HepG2 (cell line): ENCODE data around the gene MAP4K3. TPM values are rescaled to one million over a fixed set of nuclear protein-coding genes. Genes with fewer than 3 reads are reported as not detected.

ENCODE experiments used
- ARNT2 ChIP-seq: sonication (generic); formaldehyde crosslinking; IDR thresholded peaks from 2 replicates; pipeline ENCODE4 v1.8.0; 2022; ENCODE audit warnings: mild to moderate bottlenecking, low read depth, missing genetic modification reagents, moderate library complexity
- EP300 ChIP-seq, 3 experiments: sonication (generic) in 1 of 3; formaldehyde crosslinking in 1 of 3; IDR thresholded peaks; 2 replicates each; pipeline versions ENCODE4 v1.5.1 to v1.6.1; 2011 to 2020; ENCODE audit warnings: low read depth in 2 of 3, low read length in 2 of 3, borderline replicate concordance in 1 of 3, improper control_type of control experiment in 1 of 3, mild to moderate bottlenecking in 1 of 3, missing genetic modification reagents in 1 of 3, moderate library complexity in 1 of 3
- MYC ChIP-seq: sonication (generic); formaldehyde crosslinking; IDR thresholded peaks from 2 replicates; pipeline ENCODE4 v1.9.0; 2021; ENCODE audit warnings: missing genetic modification reagents, borderline replicate concordance
- NFATC3 ChIP-seq: sonication (generic); formaldehyde crosslinking; IDR thresholded peaks from 2 replicates; pipeline ENCODE4 v1.5.1; 2020; ENCODE audit warnings: mild to moderate bottlenecking, missing genetic modification reagents
- SETDB1 ChIP-seq: sonication (generic); formaldehyde crosslinking; IDR thresholded peaks from 2 replicates; pipeline ENCODE4 v1.5.1; 2020; ENCODE audit warnings: missing genetic modification reagents, mild to moderate bottlenecking, borderline replicate concordance
- TBP ChIP-seq: sonication (generic); formaldehyde crosslinking; IDR thresholded peaks from 2 replicates; pipeline ENCODE4 v1.5.0; 2020; ENCODE audit warnings: missing genetic modification reagents
- ZFX ChIP-seq: sonication (generic); formaldehyde crosslinking; IDR thresholded peaks from 2 replicates; pipeline ENCODE4 v1.4.0; 2020; ENCODE audit warnings: mild to moderate bottlenecking, low read depth, missing genetic modification reagents, moderate library complexity
- ZNF256 ChIP-seq: sonication (generic); formaldehyde crosslinking; conservative IDR thresholded peaks from 2 replicates; pipeline ENCODE4 v1.4.0; 2020; ENCODE audit warnings: missing genetic modification reagents
- ZNF382 ChIP-seq: sonication (generic); formaldehyde crosslinking; IDR thresholded peaks from 2 replicates; pipeline ENCODE4 v1.5.0; 2020; ENCODE audit warnings: missing genetic modification reagents, mild to moderate bottlenecking, borderline replicate concordance
- ZNF577 ChIP-seq: sonication (generic); formaldehyde crosslinking; IDR thresholded peaks from 2 replicates; pipeline ENCODE4 v1.4.0; 2020; ENCODE audit warnings: mild to moderate bottlenecking, low read depth, missing genetic modification reagents, borderline replicate concordance
- ZNF816 ChIP-seq: sonication (generic); formaldehyde crosslinking; IDR thresholded peaks from 2 replicates; pipeline ENCODE4 v1.8.0; 2022; ENCODE audit warnings: missing genetic modification reagents, mild to moderate bottlenecking, borderline replicate concordance
- polyA plus RNA-seq, 8 experiments: library from polyadenylated mRNA; depleted of rRNA in 3 of 8; stranded (reverse) in 7 of 8; unstranded in 1 of 8; fragments of >200 nt; fragmentation: Illumina TruSeq in 4 of 8; extraction: Trizol in 4 of 8; gene quantifications; 2 replicates each; pipeline versions ENCODE4 v1.2.1 to v1.2.3, GENCODE V29; 2011 to 2016; ENCODE audit warnings: low read depth in 4 of 8, missing spikeins in 1 of 8, mixed read lengths in 1 of 8; ENCODE audit not compliant: insufficient read depth in 1 of 8
- total RNA-seq, 5 experiments: library from RNA; depleted of rRNA; stranded (reverse); fragments of >200 nt; fragmentation: Illumina TruSeq; extraction: Trizol; gene quantifications; 2 replicates each; pipeline ENCODE4 v1.2.3, GENCODE V29; 2016; ENCODE audit warnings: low read depth in 1 of 5
- TF ChIP-seq, protein P1 (sequence below): sonication (generic); formaldehyde crosslinking; IDR thresholded peaks from 2 replicates; pipeline ENCODE4 v1.5.0; 2020; ENCODE audit warnings: missing genetic modification reagents, mild to moderate bottlenecking, borderline replicate concordance
- TF ChIP-seq, protein P2 (sequence below): sonication (generic); formaldehyde crosslinking; IDR thresholded peaks from 2 replicates; pipeline ENCODE4 v1.5.1; 2020; ENCODE audit warnings: mild to moderate bottlenecking, moderate library complexity, missing genetic modification reagents
- TF ChIP-seq, protein P3 (sequence below): sonication (generic); formaldehyde crosslinking; IDR thresholded peaks from 2 replicates; pipeline ENCODE4 v1.4.0; 2020; ENCODE audit warnings: mild to moderate bottlenecking, missing genetic modification reagents
- TF ChIP-seq, protein P4 (sequence below): sonication (generic); formaldehyde crosslinking; IDR thresholded peaks from 2 replicates; pipeline ENCODE4 v1.5.0; 2020; ENCODE audit warnings: missing genetic modification reagents
- TF ChIP-seq, protein P5 (sequence below), 2 experiments: sonication (generic) in 1 of 2; formaldehyde crosslinking in 1 of 2; IDR thresholded peaks; 2 replicates each; pipeline versions ENCODE4 v1.5.1 to v1.6.1; 2011 to 2020; ENCODE audit warnings: borderline replicate concordance in 1 of 2, low read depth in 1 of 2, low read length in 1 of 2, mild to moderate bottlenecking in 1 of 2, missing genetic modification reagents in 1 of 2, moderate library complexity in 1 of 2

Gene MAP4K3
- total and polyA plus RNA-seq, 2 of the 13 experiments (the other 11 are each of a cell fraction or from before 2014, with no cell fraction given): 45.9 to 53.2 TPM

DNA sequence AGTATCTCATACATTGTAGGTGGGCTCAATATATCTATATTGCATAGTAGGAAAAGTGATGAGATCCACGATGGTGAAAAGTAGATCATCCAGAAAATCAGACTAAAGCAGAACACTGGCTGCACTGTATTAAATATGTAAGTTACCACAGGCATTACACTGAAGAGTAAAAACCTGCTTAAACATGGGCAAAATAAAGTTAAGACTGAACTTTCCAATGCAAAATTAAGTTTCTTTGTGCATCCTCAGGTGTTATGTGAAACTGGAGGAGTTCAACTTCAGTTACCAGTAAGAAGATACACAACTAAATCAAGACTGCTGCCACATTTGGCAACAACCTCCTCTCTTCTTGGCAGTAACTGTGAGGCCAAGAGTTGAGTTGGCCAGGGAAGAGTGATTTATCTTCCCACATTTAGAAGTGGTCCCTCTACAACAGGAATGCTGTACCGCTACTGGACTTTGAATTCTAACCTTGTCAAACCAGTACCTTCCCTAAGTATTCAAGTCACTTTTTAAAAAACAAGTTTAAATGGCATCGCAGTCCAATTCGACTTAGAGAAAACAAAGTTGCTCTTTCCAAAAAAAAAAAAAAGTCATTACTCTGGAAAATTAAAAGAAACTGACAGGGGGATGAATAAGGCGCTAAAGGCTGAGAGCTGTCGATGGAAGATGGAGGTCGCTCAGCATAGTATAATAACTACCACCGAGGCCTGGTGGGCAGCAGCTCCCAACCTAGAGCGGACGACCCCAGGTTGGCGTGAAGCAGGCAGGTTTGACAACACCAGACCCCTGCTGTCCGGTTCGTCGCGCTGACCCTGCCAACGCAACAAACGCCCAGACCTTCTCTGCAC lies 1.1 kb downstream of the MAP4K3 start (continued):
- TF ChIP-seq ZNF382 (CRISPR knock-in tag) (no peak), ARNT2 (no peak), ZFX (CRISPR knock-in tag) (no peak), SETDB1 (CRISPR knock-in tag) (0 out of 2 replicates have a peak, but pooled peaks have one; percentile 13), NFATC3 (CRISPR knock-in tag) (no peak), ZNF256 (0 out of 2 replicates have a peak, but pooled peaks have one; percentile 55), TBP (CRISPR knock-in tag) (no peak), MYC (CRISPR knock-in tag) (no peak), ZNF577 (CRISPR knock-in tag) (no peak), ZNF816 (0 out of 2 replicates have a peak, but pooled peaks have one; percentile 29), EP300 (IDR thresholded peaks at IDR 0.05; ENCODE audit: low read depth in 2 of 2, low read length in 2 of 2) (no peak; a peak in 1 of 4 replicates), EP300 (CRISPR knock-in tag; IDR thresholded peaks at IDR 0.05; ENCODE audit: borderline replicate concordance) (no peak)
- TF ChIP-seq, protein P1, sequence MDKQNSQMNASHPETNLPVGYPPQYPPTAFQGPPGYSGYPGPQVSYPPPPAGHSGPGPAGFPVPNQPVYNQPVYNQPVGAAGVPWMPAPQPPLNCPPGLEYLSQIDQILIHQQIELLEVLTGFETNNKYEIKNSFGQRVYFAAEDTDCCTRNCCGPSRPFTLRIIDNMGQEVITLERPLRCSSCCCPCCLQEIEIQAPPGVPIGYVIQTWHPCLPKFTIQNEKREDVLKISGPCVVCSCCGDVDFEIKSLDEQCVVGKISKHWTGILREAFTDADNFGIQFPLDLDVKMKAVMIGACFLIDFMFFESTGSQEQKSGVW (CRISPR knock-in tag): no peak
- TF ChIP-seq, protein P2, sequence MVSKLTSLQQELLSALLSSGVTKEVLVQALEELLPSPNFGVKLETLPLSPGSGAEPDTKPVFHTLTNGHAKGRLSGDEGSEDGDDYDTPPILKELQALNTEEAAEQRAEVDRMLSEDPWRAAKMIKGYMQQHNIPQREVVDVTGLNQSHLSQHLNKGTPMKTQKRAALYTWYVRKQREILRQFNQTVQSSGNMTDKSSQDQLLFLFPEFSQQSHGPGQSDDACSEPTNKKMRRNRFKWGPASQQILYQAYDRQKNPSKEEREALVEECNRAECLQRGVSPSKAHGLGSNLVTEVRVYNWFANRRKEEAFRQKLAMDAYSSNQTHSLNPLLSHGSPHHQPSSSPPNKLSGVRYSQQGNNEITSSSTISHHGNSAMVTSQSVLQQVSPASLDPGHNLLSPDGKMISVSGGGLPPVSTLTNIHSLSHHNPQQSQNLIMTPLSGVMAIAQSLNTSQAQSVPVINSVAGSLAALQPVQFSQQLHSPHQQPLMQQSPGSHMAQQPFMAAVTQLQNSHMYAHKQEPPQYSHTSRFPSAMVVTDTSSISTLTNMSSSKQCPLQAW: no peak
- TF ChIP-seq, protein P3, sequence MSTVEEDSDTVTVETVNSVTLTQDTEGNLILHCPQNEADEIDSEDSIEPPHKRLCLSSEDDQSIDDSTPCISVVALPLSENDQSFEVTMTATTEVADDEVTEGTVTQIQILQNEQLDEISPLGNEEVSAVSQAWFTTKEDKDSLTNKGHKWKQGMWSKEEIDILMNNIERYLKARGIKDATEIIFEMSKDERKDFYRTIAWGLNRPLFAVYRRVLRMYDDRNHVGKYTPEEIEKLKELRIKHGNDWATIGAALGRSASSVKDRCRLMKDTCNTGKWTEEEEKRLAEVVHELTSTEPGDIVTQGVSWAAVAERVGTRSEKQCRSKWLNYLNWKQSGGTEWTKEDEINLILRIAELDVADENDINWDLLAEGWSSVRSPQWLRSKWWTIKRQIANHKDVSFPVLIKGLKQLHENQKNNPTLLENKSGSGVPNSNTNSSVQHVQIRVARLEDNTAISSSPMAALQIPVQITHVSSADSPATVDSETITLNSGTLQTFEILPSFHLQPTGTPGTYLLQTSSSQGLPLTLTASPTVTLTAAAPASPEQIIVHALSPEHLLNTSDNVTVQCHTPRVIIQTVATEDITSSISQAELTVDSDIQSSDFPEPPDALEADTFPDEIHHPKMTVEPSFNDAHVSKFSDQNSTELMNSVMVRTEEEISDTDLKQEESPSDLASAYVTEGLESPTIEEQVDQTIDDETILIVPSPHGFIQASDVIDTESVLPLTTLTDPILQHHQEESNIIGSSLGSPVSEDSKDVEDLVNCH (CRISPR knock-in tag): peak; percentile 42; the same call in 1 of the 2 replicates
- TF ChIP-seq, protein P4, sequence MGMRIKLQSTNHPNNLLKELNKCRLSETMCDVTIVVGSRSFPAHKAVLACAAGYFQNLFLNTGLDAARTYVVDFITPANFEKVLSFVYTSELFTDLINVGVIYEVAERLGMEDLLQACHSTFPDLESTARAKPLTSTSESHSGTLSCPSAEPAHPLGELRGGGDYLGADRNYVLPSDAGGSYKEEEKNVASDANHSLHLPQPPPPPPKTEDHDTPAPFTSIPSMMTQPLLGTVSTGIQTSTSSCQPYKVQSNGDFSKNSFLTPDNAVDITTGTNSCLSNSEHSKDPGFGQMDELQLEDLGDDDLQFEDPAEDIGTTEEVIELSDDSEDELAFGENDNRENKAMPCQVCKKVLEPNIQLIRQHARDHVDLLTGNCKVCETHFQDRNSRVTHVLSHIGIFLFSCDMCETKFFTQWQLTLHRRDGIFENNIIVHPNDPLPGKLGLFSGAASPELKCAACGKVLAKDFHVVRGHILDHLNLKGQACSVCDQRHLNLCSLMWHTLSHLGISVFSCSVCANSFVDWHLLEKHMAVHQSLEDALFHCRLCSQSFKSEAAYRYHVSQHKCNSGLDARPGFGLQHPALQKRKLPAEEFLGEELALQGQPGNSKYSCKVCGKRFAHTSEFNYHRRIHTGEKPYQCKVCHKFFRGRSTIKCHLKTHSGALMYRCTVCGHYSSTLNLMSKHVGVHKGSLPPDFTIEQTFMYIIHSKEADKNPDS (CRISPR knock-in tag): no peak
- TF ChIP-seq, protein P5, sequence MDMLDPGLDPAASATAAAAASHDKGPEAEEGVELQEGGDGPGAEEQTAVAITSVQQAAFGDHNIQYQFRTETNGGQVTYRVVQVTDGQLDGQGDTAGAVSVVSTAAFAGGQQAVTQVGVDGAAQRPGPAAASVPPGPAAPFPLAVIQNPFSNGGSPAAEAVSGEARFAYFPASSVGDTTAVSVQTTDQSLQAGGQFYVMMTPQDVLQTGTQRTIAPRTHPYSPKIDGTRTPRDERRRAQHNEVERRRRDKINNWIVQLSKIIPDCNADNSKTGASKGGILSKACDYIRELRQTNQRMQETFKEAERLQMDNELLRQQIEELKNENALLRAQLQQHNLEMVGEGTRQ (IDR thresholded peaks at IDR 0.05; ENCODE audit: low read depth, low read length): no peak
- TF ChIP-seq, protein P5 (CRISPR knock-in tag; IDR thresholded peaks at IDR 0.05; ENCODE audit: borderline replicate concordance): peak; percentile 51; the same call in 1 of the 2 replicates
